ENCODE results near the gene PRPF18. TPM values are rescaled to one million over a fixed set of nuclear protein-coding genes. Genes with fewer than 3 reads are reported as not detected.

PRPF18 gene
- total RNA-seq, 1 experiment from 2014 or later, result 10.2 TPM

DNA sequence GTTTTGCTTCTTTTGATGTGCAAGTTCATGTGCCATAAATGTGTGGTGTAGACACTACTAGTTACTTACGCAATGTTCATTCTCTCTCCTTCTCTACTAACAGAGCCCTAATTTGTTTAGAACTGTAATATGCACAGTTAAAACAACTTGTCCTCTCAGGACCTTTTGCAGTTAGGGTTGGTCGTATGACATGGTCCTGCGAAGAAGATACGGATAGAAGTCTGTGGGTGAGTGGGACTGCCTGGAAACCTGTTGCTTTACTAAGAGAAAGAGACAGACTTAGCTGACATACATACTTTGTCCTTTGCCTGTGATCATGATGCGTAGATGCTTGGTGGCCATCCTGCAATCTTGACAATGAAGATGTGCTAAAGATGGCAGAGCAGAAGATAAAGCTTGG, 51.1 kb downstream of the PRPF18 start:
- TF ChIP-seq CTCF (conservative IDR thresholded peaks at IDR 0.05; ENCODE audit: low read depth, low read length) (no peak), EZH2 (IDR thresholded peaks at IDR 0.05; ENCODE audit: low read length, unreplicated experiment) (no peak), EZH2phosphoT487 (IDR thresholded peaks at IDR 0.05; ENCODE audit: borderline replicate concordance, low read length) (no peak)
- Histone ChIP-seq H3K4me2 (ENCODE audit: low read length) (no peak overlapping the region), H3K27me3 (ENCODE audit: low read length) (no peaks in the 10 kb centered on the region), H3K4me3 (ENCODE audit: low read length) (no peak overlapping the region), H4K20me1 (ENCODE audit: low read length) (no peaks in the 10 kb centered on the region), H3K9me2 (replicated peaks; ENCODE audit: low read length) (no peaks in the 10 kb centered on the region), H3K9ac (ENCODE audit: low read length) (no peak overlapping the region), H3K79me2 (ENCODE audit: low read length) (no peaks in the 10 kb centered on the region), H2AFZ (ENCODE audit: low read length) (no peak overlapping the region), H3K36me3 (ENCODE audit: low read depth, low read length) (peaks cover 9% of the 10 kb centered on the region), H3K4me1 (ENCODE audit: insufficient read depth, low read length) (peaks cover 15% of the 10 kb centered on the region), H3K27ac (ENCODE audit: low read length) (no peak overlapping the region), H3K9me3 (ENCODE audit: low read length) (no peaks in the 10 kb centered on the region), H3F3A (ENCODE audit: low read length, unreplicated experiment) (no peaks in the 10 kb centered on the region)
- ATAC-seq, result no peak
- CTCF ChIA-PET, result no interaction called here
- no peak for DNase-seq
- BruUV-seq (replicated peaks), result no TSS peak
- POLR2A ChIA-PET (ENCODE audit: unreplicated experiment), result no interaction called here
- intact Hi-C loops (cut with micrococcal nuclease), result no loop called here

GRCh38 chr10:13642293-13642692, 55.5 kb downstream of the PRPF18 start:
- CTCF ChIA-PET, result no interaction called here
- POLR2A ChIA-PET (ENCODE audit: unreplicated experiment), result interaction anchor here (0.7 kb wide), 1 partner anchor 457 kb away, joined by 3 read pairs; no protein-coding TSS in a partner anchor
- no TSS peak for BruUV-seq (replicated peaks)

More at GRCh38 chr10:13642293-13642692, 55.5 kb downstream of the PRPF18 start:
- intact Hi-C loops (cut with micrococcal nuclease), result no loop called here
- no peak overlapping the region for H3K27ac ChIP-seq (ENCODE audit: low read length)
- TF ChIP-seq EZH2 (IDR thresholded peaks at IDR 0.05; ENCODE audit: low read length, unreplicated experiment) (no peak), EZH2phosphoT487 (IDR thresholded peaks at IDR 0.05; ENCODE audit: borderline replicate concordance, low read length) (no peak), CTCF (conservative IDR thresholded peaks at IDR 0.05; ENCODE audit: low read depth, low read length) (no peak)
- H2AFZ ChIP-seq (ENCODE audit: low read length), result no peak overlapping the region
- H3K4me2 ChIP-seq (ENCODE audit: low read length), result no peak overlapping the region
- H3K9me2 ChIP-seq (replicated peaks; ENCODE audit: low read length), result no peaks in the 10 kb centered on the region
- H3K36me3 ChIP-seq (ENCODE audit: low read depth, low read length), result peaks cover 9% of the 10 kb centered on the region
- no peak overlapping the region for H3K4me3 ChIP-seq (ENCODE audit: low read length)
- peaks cover 9% of the 10 kb centered on the region for H3K4me1 ChIP-seq (ENCODE audit: insufficient read depth, low read length)
- DNase-seq, result no peak
- H3K79me2 ChIP-seq (ENCODE audit: low read length), result no peaks in the 10 kb centered on the region
- no peak for ATAC-seq
- H3F3A ChIP-seq (ENCODE audit: low read length, unreplicated experiment), result no peaks in the 10 kb centered on the region
- H3K9me3 ChIP-seq (ENCODE audit: low read length), result no peaks in the 10 kb centered on the region
- no peaks in the 10 kb centered on the region for H3K27me3 ChIP-seq (ENCODE audit: low read length)
- H4K20me1 ChIP-seq (ENCODE audit: low read length), result no peaks in the 10 kb centered on the region
- no peak overlapping the region for H3K9ac ChIP-seq (ENCODE audit: low read length)

All from PC-3 (cell line).